Prostate gland (tissue), 2 donors: ENCODE measurements around the gene CASP10. TPM values are rescaled to one million over a fixed set of nuclear protein-coding genes. Genes with fewer than 3 reads are reported as not detected.

Experiments used
- DNase-seq: peaks from one replicate; pipeline ENCODE4 v3.0.0-alpha.2; 2019; ENCODE audit warnings: low spot score
- H3K27ac ChIP-seq, 2 donors: fragments of 200-600 bp; sonication (generic); 2 replicates each; pipeline ENCODE4 v1.5.1; 2017 to 2019
- H3K27me3 ChIP-seq: fragments of 200-600 bp; sonication (generic); replicated peaks from 2 replicates; pipeline ENCODE4 v1.5.1; 2019; ENCODE audit not compliant: insufficient read depth
- H3K36me3 ChIP-seq, 2 donors: fragments of 200-600 bp; sonication (generic); 1 replicate in 1 of 2; 2 replicates in 1 of 2; pipeline versions ENCODE4 v1.5.1 to v1.8.1; 2017 to 2019
- H3K4me1 ChIP-seq: fragments of 200-600 bp; sonication (generic); replicated peaks from 2 replicates; pipeline ENCODE4 v1.5.1; 2019
- H3K4me3 ChIP-seq, 2 donors: fragments of 200-600 bp; sonication (generic); 2 replicates each; pipeline ENCODE4 v1.5.1; 2017 to 2019
- H3K9me3 ChIP-seq: fragments of 200-600 bp; sonication (generic); 2 replicates; pipeline ENCODE4 v1.5.1; 2017
- POLR2A ChIP-seq: fragments of 450-650 bp; IDR thresholded peaks from one replicate; pipeline ENCODE4 v1.6.1; 2016; ENCODE audit warnings: antibody characterized with exemption, mild to moderate bottlenecking
- POLR2AphosphoS5 ChIP-seq: sonication (generic); formaldehyde crosslinking; IDR thresholded peaks from one replicate; pipeline ENCODE4 v1.6.1; 2017; ENCODE audit warnings: antibody characterized with exemption
- WGBS: methylation state at CpG from one replicate; pipeline ENCODE4 v1.1.5; 2018; 5-methylcytosine and 5-hydroxymethylcytosine counted together
- intact Hi-C: fragments of 100-400 bp; cut with DNase I; formaldehyde crosslinking; loops from one replicate; pipeline ENCODE4 v1.14.2; 2022
- small RNA-seq, 2 donors: library from RNA; depleted of rRNA; stranded (forward); fragments of <200 nt; gene quantifications; one replicate each; pipeline ENCODE3, GENCODE V24; 2016
- total RNA-seq, 2 donors: library from RNA; depleted of rRNA; stranded (reverse); fragments of >200 nt; gene quantifications; one replicate each; pipeline ENCODE4 v1.1.0, GENCODE V29; 2016
- TF ChIP-seq, protein P1 (sequence below), 4 experiments: fragments of 200-600 bp in 2 of 4; fragments of 450-650 bp in 2 of 4; sonication (generic) in 2 of 4; IDR thresholded peaks; 1 replicate in 3 of 4; 2 replicates in 1 of 4; pipeline ENCODE4 v1.5.1; 2016 to 2019; ENCODE audit warnings: antibody characterized with exemption in 4 of 4, mild to moderate bottlenecking in 2 of 4, moderate library complexity in 2 of 4

CASP10 gene
- total RNA-seq, 2 donors from 2014 or later = 1.7 to 9.8 TPM

GRCh38 chr2:201273330-201273983, 90.5 kb downstream of the CASP10 start:
- DNase-seq = no peak
- Histone ChIP-seq H3K36me3 (no peaks in the 10 kb centered on the region), H3K9me3 (no peaks in the 10 kb centered on the region), H3K4me1 (no peaks in the 10 kb centered on the region), H3K4me3 (no peak overlapping the region), H3K27me3 (no peaks in the 10 kb centered on the region), H3K27ac (no peak overlapping the region)
- intact Hi-C loops = no loop called here
- 88% methylated on average over 9 of the region's 9 CpGs for WGBS
- TF ChIP-seq POLR2A (no peak), POLR2AphosphoS5 (no peak)
- TF ChIP-seq, protein P1, sequence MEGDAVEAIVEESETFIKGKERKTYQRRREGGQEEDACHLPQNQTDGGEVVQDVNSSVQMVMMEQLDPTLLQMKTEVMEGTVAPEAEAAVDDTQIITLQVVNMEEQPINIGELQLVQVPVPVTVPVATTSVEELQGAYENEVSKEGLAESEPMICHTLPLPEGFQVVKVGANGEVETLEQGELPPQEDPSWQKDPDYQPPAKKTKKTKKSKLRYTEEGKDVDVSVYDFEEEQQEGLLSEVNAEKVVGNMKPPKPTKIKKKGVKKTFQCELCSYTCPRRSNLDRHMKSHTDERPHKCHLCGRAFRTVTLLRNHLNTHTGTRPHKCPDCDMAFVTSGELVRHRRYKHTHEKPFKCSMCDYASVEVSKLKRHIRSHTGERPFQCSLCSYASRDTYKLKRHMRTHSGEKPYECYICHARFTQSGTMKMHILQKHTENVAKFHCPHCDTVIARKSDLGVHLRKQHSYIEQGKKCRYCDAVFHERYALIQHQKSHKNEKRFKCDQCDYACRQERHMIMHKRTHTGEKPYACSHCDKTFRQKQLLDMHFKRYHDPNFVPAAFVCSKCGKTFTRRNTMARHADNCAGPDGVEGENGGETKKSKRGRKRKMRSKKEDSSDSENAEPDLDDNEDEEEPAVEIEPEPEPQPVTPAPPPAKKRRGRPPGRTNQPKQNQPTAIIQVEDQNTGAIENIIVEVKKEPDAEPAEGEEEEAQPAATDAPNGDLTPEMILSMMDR (IDR thresholded peaks at IDR 0.05) = no peak

DNA sequence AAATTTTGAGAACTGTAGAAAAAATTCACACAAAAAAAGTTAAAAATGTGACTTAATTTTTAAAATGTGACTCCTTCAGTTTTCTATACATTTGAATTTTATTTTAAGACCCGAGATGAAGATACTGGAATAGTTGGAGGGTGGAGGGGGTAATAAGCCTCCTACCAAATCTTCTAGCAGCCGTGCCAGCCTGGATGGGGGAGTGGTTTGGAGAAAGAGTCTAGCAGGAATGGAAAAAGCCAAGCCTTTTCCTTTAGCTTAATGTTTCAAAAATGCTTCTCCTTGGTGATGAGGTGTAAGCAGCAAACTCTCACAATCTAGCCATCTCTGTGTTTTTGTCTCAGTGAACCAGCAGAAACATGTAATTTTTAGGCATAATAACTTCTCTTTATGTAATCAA, 92.1 kb downstream of the CASP10 start:
- Histone ChIP-seq H3K9me3 (no peaks in the 10 kb centered on the region), H3K27ac (no peak overlapping the region), H3K4me1 (no peaks in the 10 kb centered on the region), H3K4me3 (no peak overlapping the region), H3K27me3 (no peaks in the 10 kb centered on the region), H3K36me3 (peaks cover 0 to 2% of the 10 kb centered on the region in 2 donors)
- TF ChIP-seq POLR2A (no peak), POLR2AphosphoS5 (no peak)
- TF ChIP-seq, protein P1 (IDR thresholded peaks at IDR 0.05) = no peak
- DNase-seq = no peak
- WGBS = 92% methylated on average over 2 of the region's 2 CpGs
- intact Hi-C loops = no loop called here

DNA sequence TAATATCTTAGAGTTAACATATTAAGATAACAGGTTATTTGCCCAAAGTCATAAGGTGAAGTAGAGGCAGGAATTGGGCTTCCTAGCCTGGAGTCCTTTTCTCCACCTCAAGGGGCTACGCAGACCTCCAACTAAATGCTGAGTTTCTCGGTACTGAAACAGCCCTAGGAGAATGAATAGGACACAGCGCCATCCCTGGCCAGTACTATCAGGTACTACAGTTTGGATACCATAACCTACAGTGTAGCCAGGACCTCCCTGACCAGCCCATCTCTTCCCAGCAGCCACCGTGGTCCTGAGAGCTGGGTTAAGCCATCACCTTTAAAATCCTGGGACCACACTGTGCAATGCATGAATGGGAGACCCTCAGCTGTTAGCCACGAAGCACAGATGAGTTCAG, 93.0 kb downstream of the CASP10 start:
- intact Hi-C loops = no loop called here
- TF ChIP-seq, protein P1 (IDR thresholded peaks at IDR 0.05) = no peak
- TF ChIP-seq POLR2A (no peak), POLR2AphosphoS5 (no peak)
- DNase-seq = no peak
- whole genome bisulfite sequencing = 64% methylated on average over 5 of the region's 5 CpGs
- Histone ChIP-seq H3K4me1 (no peaks in the 10 kb centered on the region), H3K27me3 (no peaks in the 10 kb centered on the region), H3K4me3 (no peak overlapping the region), H3K9me3 (no peaks in the 10 kb centered on the region), H3K27ac (no peak overlapping the region), H3K36me3 (peaks cover 0 to 2% of the 10 kb centered on the region in 2 donors)

GRCh38 chr2:201276511-201276910, 93.6 kb downstream of the CASP10 start:
- DNase-seq = no peak
- 84% methylated on average over 6 of the region's 6 CpGs for WGBS
- H3K4me3 ChIP-seq = no peak overlapping the region
- no peak overlapping the region for H3K27ac ChIP-seq
- H3K36me3 ChIP-seq = peaks cover 0 to 2% of the 10 kb centered on the region in 2 donors
- no peaks in the 10 kb centered on the region for H3K9me3 ChIP-seq
- intact Hi-C loops = no loop called here
- no peaks in the 10 kb centered on the region for H3K27me3 ChIP-seq
- TF ChIP-seq POLR2A = no peak
- TF ChIP-seq, protein P1 (IDR thresholded peaks at IDR 0.05) = no peak
- TF ChIP-seq POLR2AphosphoS5 = no peak
- no peaks in the 10 kb centered on the region for H3K4me1 ChIP-seq

Small RNAs within 50 kb of the gene (small RNA-seq; reads per million reads assigned to genes)
- gene AC007283.2 (0 reads per million in 2 donors), gene MTND4LP13 (0 reads per million in 2 donors), gene RNU7-45P (0 reads per million in 2 donors)

Other genes with a start within 250 kb of the CASP10 start
- 10 to 100 TPM; 21.9 to 32.1 TPM for gene ORC2, start 219.5 kb upstream of the CASP10 start, total RNA-seq
- 10 to 100 TPM; 13.6 to 16.3 TPM for gene HYCC2, start 111.5 kb upstream of the CASP10 start, total RNA-seq
- 10 to 100 TPM; 45.5 to 84.3 TPM for gene NDUFB3, start 111.1 kb upstream of the CASP10 start, total RNA-seq
- 100 to 1,000 TPM in 1 of 2 donors, 10 to 100 TPM in 1; 92.4 to 141 TPM for gene CFLAR, start 67.0 kb upstream of the CASP10 start, total RNA-seq
- 10 to 100 TPM in 1 of 2 donors, 1 to 10 TPM in 1; 10.0 to 16.9 TPM for gene CASP8, start 77.4 kb downstream of the CASP10 start, total RNA-seq
- under 1 TPM; 0.27 to 0.97 TPM for gene FLACC1, start 174.2 kb downstream of the CASP10 start, total RNA-seq